Neuronal stem cell (in vitro differentiated cells): ENCODE data around the gene MOXD1.

Experiments used
- DNase-seq: peaks from one replicate; pipeline ENCODE4 v3.0.0-alpha.2; 2013; ENCODE audit warnings: low spot score
- H2AFZ ChIP-seq: one replicate; pipeline ENCODE4 v1.6.1; 2013; ENCODE audit warnings: mild to moderate bottlenecking, low read length, inconsistent platforms
- H2AK5ac ChIP-seq: 2 replicates; pipeline ENCODE4 v1.6.1; 2013; ENCODE audit warnings: low read depth, mild to moderate bottlenecking, inconsistent platforms, low read length, moderate library complexity, mixed read lengths
- H2BK120ac ChIP-seq: 2 replicates; pipeline ENCODE4 v1.6.1; 2013; ENCODE audit warnings: low read depth, mild to moderate bottlenecking, inconsistent platforms, low read length, moderate library complexity, mixed read lengths
- H2BK12ac ChIP-seq: one replicate; pipeline ENCODE4 v1.6.1; 2013; ENCODE audit warnings: low read length, inconsistent platforms
- H2BK15ac ChIP-seq: 2 replicates; pipeline ENCODE4 v1.6.1; 2013; ENCODE audit warnings: mild to moderate bottlenecking, low read length, inconsistent platforms, mixed read lengths
- H2BK5ac ChIP-seq: one replicate; pipeline ENCODE4 v1.6.1; 2013; ENCODE audit warnings: inconsistent platforms, mild to moderate bottlenecking, low read length, moderate library complexity
- H3K14ac ChIP-seq: one replicate; pipeline ENCODE4 v1.6.1; 2013; ENCODE audit warnings: low read length, inconsistent platforms
- H3K18ac ChIP-seq: 2 replicates; pipeline ENCODE4 v1.6.1; 2013; ENCODE audit warnings: low read length, inconsistent platforms
- H3K23ac ChIP-seq: 2 replicates; pipeline ENCODE4 v1.6.1; 2013; ENCODE audit warnings: low read depth, mild to moderate bottlenecking, mixed read lengths, low read length, inconsistent platforms; ENCODE audit not compliant: poor library complexity
- H3K27ac ChIP-seq: replicated peaks from 3 replicates; pipeline ENCODE4 v1.5.1; 2013; ENCODE audit warnings: low read length, inconsistent platforms
- H3K27me3 ChIP-seq, 3 experiments: 2 replicates each; pipeline ENCODE4 v1.6.1; 2013; ENCODE audit warnings: low read length in 3 of 3, mild to moderate bottlenecking in 2 of 3, inconsistent platforms in 1 of 3, low read depth in 1 of 3, mixed read lengths in 1 of 3, moderate library complexity in 1 of 3; ENCODE audit not compliant: control insufficient read depth in 3 of 3, insufficient read depth in 3 of 3
- H3K36me3 ChIP-seq, 2 donors: replicated peaks in 1 of 2; 2 replicates each; pipeline ENCODE4 v1.6.1; 2013; ENCODE audit warnings: low read length in 2 of 2; ENCODE audit not compliant: control insufficient read depth in 2 of 2, insufficient read depth in 2 of 2
- H3K4ac ChIP-seq: 2 replicates; pipeline ENCODE4 v1.6.1; 2013; ENCODE audit warnings: inconsistent platforms, mild to moderate bottlenecking, low read length, moderate library complexity
- H3K4me1 ChIP-seq, 2 donors: 1 replicate in 1 of 2; 2 replicates in 1 of 2; pipeline ENCODE4 v1.6.1; 2013; ENCODE audit warnings: low read length in 2 of 2, low read depth in 1 of 2; ENCODE audit not compliant: control insufficient read depth in 2 of 2, insufficient read depth in 1 of 2
- H3K4me2 ChIP-seq: one replicate; pipeline ENCODE4 v1.6.1; 2013; ENCODE audit warnings: mild to moderate bottlenecking, low read length, inconsistent platforms; ENCODE audit not compliant: insufficient read depth, poor library complexity, severe bottlenecking
- H3K4me3 ChIP-seq, 2 donors: 2 replicates each; pipeline ENCODE4 v1.5.1; 2013; ENCODE audit warnings: low read length in 2 of 2, mild to moderate bottlenecking in 2 of 2, inconsistent platforms in 1 of 2, moderate library complexity in 1 of 2
- H3K79me1 ChIP-seq: one replicate; pipeline ENCODE4 v1.6.1; 2013; ENCODE audit warnings: low read depth, mild to moderate bottlenecking, inconsistent platforms, low read length, moderate library complexity
- H3K9ac ChIP-seq: one replicate; pipeline ENCODE4 v1.6.1; 2013; ENCODE audit warnings: mild to moderate bottlenecking, low read depth, low read length, inconsistent platforms; ENCODE audit not compliant: poor library complexity
- H3K9me3 ChIP-seq, 2 donors: replicated peaks in 1 of 2; 2 replicates each; pipeline versions ENCODE3 to v1.6.1; 2013; ENCODE audit warnings: low read length in 2 of 2, mild to moderate bottlenecking in 2 of 2, inconsistent platforms in 1 of 2, low read depth in 1 of 2, mixed read lengths in 1 of 2, moderate library complexity in 1 of 2; ENCODE audit not compliant: control insufficient read depth in 2 of 2, insufficient read depth in 1 of 2
- H4K8ac ChIP-seq: one replicate; pipeline ENCODE4 v1.6.1; 2013; ENCODE audit warnings: low read depth, mild to moderate bottlenecking, inconsistent platforms, low read length, moderate library complexity
- H4K91ac ChIP-seq: one replicate; pipeline ENCODE4 v1.6.1; 2013; ENCODE audit warnings: low read length, low read depth, mild to moderate bottlenecking, inconsistent platforms; ENCODE audit not compliant: poor library complexity
- WGBS, 2 donors: extraction: QIAGEN DNeasy Blood & Tissue Kit; methylation state at CpG; one replicate each; pipeline ENCODE4 v1.1.7; 2013; ENCODE audit warnings: missing lambda C conversion rate in 2 of 2, mixed read lengths in 1 of 2; ENCODE audit not compliant: insufficient read length in 2 of 2, insufficient replicate concordance in 1 of 2; ENCODE audit errors: extremely low coverage in 2 of 2; 5-methylcytosine and 5-hydroxymethylcytosine counted together

The MOXD1 gene

GRCh38 chr6:132259070-132259469, 142.2 kb downstream of the MOXD1 start:
- H2BK5ac ChIP-seq, result no peak overlapping the region
- no peak overlapping the region for H4K8ac ChIP-seq
- H3K27ac ChIP-seq, result no peak overlapping the region
- H3K23ac ChIP-seq, result no peak overlapping the region
- no peaks in the 10 kb centered on the region for H3K79me1 ChIP-seq
- H3K4me3 ChIP-seq, result no peak overlapping the region
- no peak overlapping the region for H2BK12ac ChIP-seq
- no peak overlapping the region for H3K4me2 ChIP-seq
- no peak overlapping the region for H4K91ac ChIP-seq
- no peaks in the 10 kb centered on the region for H3K4me1 ChIP-seq
- no peaks in the 10 kb centered on the region for H3K27me3 ChIP-seq
- no peak overlapping the region for H2BK15ac ChIP-seq
- H3K9me3 ChIP-seq, result peaks cover 0 to under 1% of the 10 kb centered on the region in 2 donors
- no peak overlapping the region for H2AK5ac ChIP-seq
- no peak for DNase-seq
- H3K4ac ChIP-seq, result no peak overlapping the region
- no peak overlapping the region for H3K18ac ChIP-seq
- H3K14ac ChIP-seq, result no peak overlapping the region
- peak overlapping the region; percentile 34 for H2AFZ ChIP-seq
- no peak overlapping the region for H2BK120ac ChIP-seq
- WGBS, 2 donors, result no CpG with 5 or more reads among the region's 2 CpGs
- no peak overlapping the region for H3K9ac ChIP-seq
- no peaks in the 10 kb centered on the region for H3K36me3 ChIP-seq

DNA sequence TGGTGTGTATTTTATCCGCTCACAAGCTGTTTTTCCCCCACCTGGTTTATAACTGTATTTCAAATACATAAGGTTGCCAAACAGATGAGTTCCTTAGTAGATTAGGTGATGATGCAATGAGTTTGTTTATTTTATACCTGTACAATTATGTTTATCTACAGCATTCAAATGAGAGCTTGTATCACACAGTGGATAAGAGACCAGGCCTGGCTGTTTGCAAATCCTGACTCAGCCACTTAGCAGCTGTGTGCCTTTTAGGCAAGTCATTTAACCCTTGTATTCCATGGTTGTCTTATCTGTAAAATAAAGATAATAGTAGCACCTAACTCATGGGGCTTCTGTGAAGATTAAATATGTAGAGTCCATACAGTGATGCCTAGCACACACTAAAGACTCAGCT, 143.7 kb downstream of the MOXD1 start:
- no peak overlapping the region for H3K14ac ChIP-seq
- H3K36me3 ChIP-seq, result no peaks in the 10 kb centered on the region
- no peak overlapping the region for H3K23ac ChIP-seq
- no peak overlapping the region for H2AK5ac ChIP-seq
- no peak overlapping the region for H3K18ac ChIP-seq
- H2AFZ ChIP-seq, result no peak overlapping the region
- no peak overlapping the region for H2BK15ac ChIP-seq
- no peak overlapping the region for H3K4ac ChIP-seq
- H3K27me3 ChIP-seq, result no peaks in the 10 kb centered on the region
- no peak overlapping the region for H4K8ac ChIP-seq
- no peak overlapping the region for H4K91ac ChIP-seq
- no peak overlapping the region for H2BK5ac ChIP-seq
- no peaks in the 10 kb centered on the region for H3K4me1 ChIP-seq
- no peak overlapping the region for H3K4me3 ChIP-seq
- no peak overlapping the region for H2BK12ac ChIP-seq
- H3K9me3 ChIP-seq, result peaks cover 0 to 8% of the 10 kb centered on the region in 2 donors
- WGBS, 2 donors, result no CpG with 5 or more reads among the region's 1 CpG
- no peak overlapping the region for H3K4me2 ChIP-seq
- H2BK120ac ChIP-seq, result no peak overlapping the region
- no peak for DNase-seq
- H3K27ac ChIP-seq, result no peak overlapping the region
- no peaks in the 10 kb centered on the region for H3K79me1 ChIP-seq
- H3K9ac ChIP-seq, result no peak overlapping the region

- no CpG with 5 or more reads among the region's 1 CpG for WGBS, 2 donors
These were observed 144.8 kb downstream of the MOXD1 start for GRCh38 chr6:132256457-132256856.

DNA sequence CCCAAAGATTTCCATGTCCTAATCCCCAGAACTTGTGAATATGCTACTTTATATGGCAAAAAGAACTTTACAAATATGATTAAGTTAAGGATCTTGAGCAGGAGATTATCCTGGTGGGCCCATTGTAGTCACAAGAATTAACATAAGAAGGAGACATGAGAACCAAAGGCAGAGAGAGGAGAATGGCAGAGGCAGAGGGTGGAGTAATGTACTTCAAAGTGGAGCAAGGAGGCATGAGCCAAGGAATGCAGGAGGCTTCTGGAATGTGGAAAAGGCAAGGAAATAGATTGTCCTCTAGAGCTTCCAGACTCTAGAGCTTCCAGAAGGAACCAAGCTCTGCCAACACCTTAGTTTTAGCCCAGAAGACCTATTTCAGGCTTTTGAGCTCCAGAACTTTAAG, 147.4 kb downstream of the MOXD1 start:
- no peak overlapping the region for H4K8ac ChIP-seq
- H2AFZ ChIP-seq, result no peak overlapping the region
- no peak for DNase-seq
- H3K18ac ChIP-seq, result no peak overlapping the region
- H3K4ac ChIP-seq, result no peak overlapping the region
- no peak overlapping the region for H3K4me2 ChIP-seq
- no peaks in the 10 kb centered on the region for H3K79me1 ChIP-seq
- no peak overlapping the region for H3K9ac ChIP-seq
- no peak overlapping the region for H2BK5ac ChIP-seq
- no peak overlapping the region for H3K27ac ChIP-seq
- no peak overlapping the region for H3K14ac ChIP-seq
- H2BK120ac ChIP-seq, result no peak overlapping the region
- H2BK12ac ChIP-seq, result no peak overlapping the region
- H2BK15ac ChIP-seq, result no peak overlapping the region
- no peak overlapping the region for H2AK5ac ChIP-seq
- H3K9me3 ChIP-seq, result peaks cover 4 to 15% of the 10 kb centered on the region in 2 donors
- H3K4me3 ChIP-seq, result no peak overlapping the region
- H4K91ac ChIP-seq, result no peak overlapping the region
- H3K27me3 ChIP-seq, result no peaks in the 10 kb centered on the region
- H3K36me3 ChIP-seq, result no peaks in the 10 kb centered on the region
- no peak overlapping the region for H3K23ac ChIP-seq
- no peaks in the 10 kb centered on the region for H3K4me1 ChIP-seq

More at GRCh38 chr6:132256457-132256856, 144.8 kb downstream of the MOXD1 start:
- Histone ChIP-seq H2BK15ac (no peak overlapping the region), H3K9ac (no peak overlapping the region), H2BK120ac (no peak overlapping the region), H3K36me3 (no peaks in the 10 kb centered on the region), H2BK12ac (no peak overlapping the region), H3K14ac (no peak overlapping the region), H3K23ac (no peak overlapping the region), H3K27me3 (no peaks in the 10 kb centered on the region), H3K4me1 (no peaks in the 10 kb centered on the region), H4K91ac (no peak overlapping the region), H3K4me2 (no peak overlapping the region), H3K4me3 (no peak overlapping the region), H2AK5ac (no peak overlapping the region), H3K79me1 (no peaks in the 10 kb centered on the region), H2AFZ (no peak overlapping the region), H3K4ac (no peak overlapping the region), H4K8ac (no peak overlapping the region), H3K18ac (no peak overlapping the region), H2BK5ac (no peak overlapping the region), H3K9me3 (peaks cover 4 to 15% of the 10 kb centered on the region in 2 donors), H3K27ac (no peak overlapping the region)
- no peak for DNase-seq
